ENCODE measurements around the gene MPRIP.
A peak's percentile ranks its signal among the peaks of the same experiment; 100 is the strongest.

MPRIP gene

DNA sequence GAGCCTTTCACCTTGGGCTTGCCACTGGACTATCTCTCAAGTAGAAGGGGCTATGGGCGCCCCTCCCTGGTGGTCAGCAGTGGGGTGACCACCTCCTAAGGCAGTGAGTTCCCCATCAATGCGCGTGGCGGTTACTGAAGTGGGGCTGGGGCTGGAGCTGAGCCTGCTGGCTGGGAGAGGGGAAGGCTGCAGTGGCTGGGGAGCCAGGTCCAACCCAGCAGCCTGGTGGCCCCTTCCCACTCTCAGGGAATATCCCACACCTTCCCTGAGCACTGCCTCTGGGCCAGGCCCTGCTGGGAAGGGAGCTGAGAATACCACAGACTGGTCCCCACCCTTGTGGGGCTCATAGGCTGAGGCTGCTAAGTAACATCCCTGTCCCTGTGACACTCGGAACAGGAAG, 19.8 kb upstream of the MPRIP start:
- Histone ChIP-seq H4K91ac (ENCODE audit: low read depth, low read length) (peak overlapping the region; percentile 95), H2AK5ac (ENCODE audit: low read length) (peak overlapping the region; percentile 65), H3K4me2 (ENCODE audit: low read length) (no peak overlapping the region), H2AFZ (ENCODE audit: insufficient read depth, low read length, poor library complexity) (no peak overlapping the region), H2BK120ac (ENCODE audit: insufficient read depth, low read length, poor library complexity) (peak overlapping the region; percentile 92), H2BK12ac (ENCODE audit: low read length) (peak overlapping the region; percentile 75), H3K9ac (ENCODE audit: low read length) (no peak overlapping the region), H3K4ac (ENCODE audit: low read depth, low read length) (no peak overlapping the region), H3K18ac (ENCODE audit: low read length) (peak overlapping the region; percentile 31), H3K14ac (ENCODE audit: low read length) (peak overlapping the region; percentile 61), H3K4me3 (ENCODE audit: low read depth, low read length) (no peak overlapping the region), H4K12ac (ENCODE audit: low read depth, low read length) (no peak overlapping the region), H3K79me2 (ENCODE audit: control insufficient read depth, insufficient read depth, low read length, poor library complexity) (peaks cover 6% of the 10 kb centered on the region), H4K8ac (ENCODE audit: low read depth, low read length) (no peak overlapping the region), H3K4me1 (ENCODE audit: control insufficient read depth in 1 of 2, insufficient read depth in 2 of 2, low read length in 2 of 2) (peaks cover 54 to 61% of the 10 kb centered on the region in 2 experiments), H3K27ac (ENCODE audit: low read depth, low read length) (no peak overlapping the region), H3K23ac (ENCODE audit: low read length) (no peak overlapping the region), H3K79me1 (ENCODE audit: low read length) (peaks cover 54% of the 10 kb centered on the region), H3K36me3 (ENCODE audit: control insufficient read depth in 1 of 2, insufficient read depth in 2 of 2, low read length in 2 of 2) (no peaks in the 10 kb centered on the region), H2BK5ac (ENCODE audit: low read depth, low read length, poor library complexity) (peak overlapping the region; percentile 29), H3K9me3 (ENCODE audit: insufficient read depth, low read depth, low read length) (no peaks in the 10 kb centered on the region), H3K27me3 (ENCODE audit: insufficient read depth, low read length) (no peaks in the 10 kb centered on the region)
- no CpG with 5 or more reads among the region's 5 CpGs for WGBS (ENCODE audit: extremely low coverage, insufficient coverage, insufficient read length)
- DNase-seq = no peak

DNA sequence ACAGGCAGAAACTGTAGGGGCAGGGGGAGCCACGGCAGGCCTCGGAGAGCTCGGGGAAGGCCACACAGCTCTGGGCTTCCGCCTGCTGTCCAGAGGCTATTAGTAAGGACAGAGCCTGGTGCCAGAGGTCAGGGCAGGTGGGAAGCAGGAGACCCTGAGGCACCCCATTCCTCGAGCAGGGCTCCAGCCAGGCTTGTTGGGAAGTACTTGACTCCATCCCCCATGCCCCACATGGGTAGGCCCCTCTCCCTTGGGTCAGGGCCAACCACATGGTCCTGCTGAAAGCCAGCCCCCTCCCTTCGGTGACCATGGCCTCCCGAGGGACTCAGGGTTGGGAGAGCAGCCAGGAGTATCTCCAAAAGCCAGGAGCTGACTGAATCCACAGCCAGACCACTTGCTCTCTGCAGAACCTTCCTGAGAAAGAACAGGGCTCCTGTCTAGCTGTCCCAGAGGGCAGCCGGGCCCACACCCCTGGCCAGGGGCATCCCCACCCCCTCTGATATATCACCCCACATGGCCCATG, 17.4 kb upstream of the MPRIP start:
- Histone ChIP-seq H3K9ac (ENCODE audit: low read length) (no peak overlapping the region), H3K27me3 (ENCODE audit: insufficient read depth, low read length) (no peaks in the 10 kb centered on the region), H2BK12ac (ENCODE audit: low read length) (peak overlapping the region; percentile 70), H3K36me3 (ENCODE audit: control insufficient read depth in 1 of 2, insufficient read depth in 2 of 2, low read length in 2 of 2) (no peaks in the 10 kb centered on the region), H3K4me1 (ENCODE audit: control insufficient read depth in 1 of 2, insufficient read depth in 2 of 2, low read length in 2 of 2) (peaks cover 51 to 58% of the 10 kb centered on the region in 2 experiments), H4K12ac (ENCODE audit: low read depth, low read length) (no peak overlapping the region), H4K8ac (ENCODE audit: low read depth, low read length) (no peak overlapping the region), H4K91ac (ENCODE audit: low read depth, low read length) (peak overlapping the region; percentile 74), H3K4ac (ENCODE audit: low read depth, low read length) (peak overlapping the region; percentile 22), H3K14ac (ENCODE audit: low read length) (peak overlapping the region; percentile 7), H3K79me2 (ENCODE audit: control insufficient read depth, insufficient read depth, low read length, poor library complexity) (peaks cover 4% of the 10 kb centered on the region), H2BK5ac (ENCODE audit: low read depth, low read length, poor library complexity) (no peak overlapping the region), H3K27ac (ENCODE audit: low read depth, low read length) (no peak overlapping the region), H2AFZ (ENCODE audit: insufficient read depth, low read length, poor library complexity) (no peak overlapping the region), H2BK120ac (ENCODE audit: insufficient read depth, low read length, poor library complexity) (peak overlapping the region; percentile 26), H3K4me3 (ENCODE audit: low read depth, low read length) (no peak overlapping the region), H3K4me2 (ENCODE audit: low read length) (no peak overlapping the region), H3K23ac (ENCODE audit: low read length) (no peak overlapping the region), H3K9me3 (ENCODE audit: insufficient read depth, low read depth, low read length) (no peaks in the 10 kb centered on the region), H3K18ac (ENCODE audit: low read length) (no peak overlapping the region), H2AK5ac (ENCODE audit: low read length) (peak overlapping the region; percentile 80), H3K79me1 (ENCODE audit: low read length) (peaks cover 48% of the 10 kb centered on the region)
- DNase-seq = no peak
- no CpG with 5 or more reads among the region's 8 CpGs for WGBS (ENCODE audit: extremely low coverage, insufficient coverage, insufficient read length)

DNA sequence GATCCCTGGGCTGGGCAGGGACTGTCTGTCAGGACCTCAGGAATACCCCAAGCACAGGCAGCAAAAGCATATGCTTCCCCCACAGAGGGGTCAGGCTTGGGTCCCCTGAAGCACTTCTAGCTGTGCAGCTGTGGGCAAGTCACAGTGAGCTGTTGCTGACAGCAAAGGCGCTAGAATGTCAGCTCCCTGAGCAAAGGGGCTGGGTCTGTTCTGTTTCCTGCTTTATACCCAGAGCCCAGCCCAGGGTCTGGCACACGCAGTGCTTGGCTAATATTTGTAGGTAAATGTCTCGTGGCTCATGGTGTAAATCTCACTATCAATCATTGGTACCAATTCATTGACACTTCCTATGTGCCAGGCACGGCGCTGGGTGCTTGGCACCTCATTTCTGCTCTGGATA, 16.6 kb upstream of the MPRIP start:
- Histone ChIP-seq H3K9ac (ENCODE audit: low read length) (no peak overlapping the region), H3K79me2 (ENCODE audit: control insufficient read depth, insufficient read depth, low read length, poor library complexity) (peaks cover 3% of the 10 kb centered on the region), H3K4me3 (ENCODE audit: low read depth, low read length) (no peak overlapping the region), H2BK12ac (ENCODE audit: low read length) (peak overlapping the region; percentile 44), H4K12ac (ENCODE audit: low read depth, low read length) (no peak overlapping the region), H3K4ac (ENCODE audit: low read depth, low read length) (no peak overlapping the region), H2AK5ac (ENCODE audit: low read length) (peak overlapping the region; percentile 65), H3K18ac (ENCODE audit: low read length) (no peak overlapping the region), H3K27ac (ENCODE audit: low read depth, low read length) (no peak overlapping the region), H2BK5ac (ENCODE audit: low read depth, low read length, poor library complexity) (peak overlapping the region; percentile 15), H3K4me2 (ENCODE audit: low read length) (no peak overlapping the region), H3K9me3 (ENCODE audit: insufficient read depth, low read depth, low read length) (no peaks in the 10 kb centered on the region), H4K91ac (ENCODE audit: low read depth, low read length) (peak overlapping the region; percentile 74), H3K36me3 (ENCODE audit: control insufficient read depth in 1 of 2, insufficient read depth in 2 of 2, low read length in 2 of 2) (no peaks in the 10 kb centered on the region), H3K79me1 (ENCODE audit: low read length) (peaks cover 45% of the 10 kb centered on the region), H3K14ac (ENCODE audit: low read length) (peak overlapping the region; percentile 16), H3K4me1 (ENCODE audit: control insufficient read depth in 1 of 2, insufficient read depth in 2 of 2, low read length in 2 of 2) (peaks cover 52 to 56% of the 10 kb centered on the region in 2 experiments), H2BK120ac (ENCODE audit: insufficient read depth, low read length, poor library complexity) (peak overlapping the region; percentile 26), H3K27me3 (ENCODE audit: insufficient read depth, low read length) (no peaks in the 10 kb centered on the region), H4K8ac (ENCODE audit: low read depth, low read length) (peak overlapping the region; percentile 20), H2AFZ (ENCODE audit: insufficient read depth, low read length, poor library complexity) (no peak overlapping the region), H3K23ac (ENCODE audit: low read length) (no peak overlapping the region)
- no peak for DNase-seq
- WGBS (ENCODE audit: extremely low coverage, insufficient coverage, insufficient read length) = no CpG with 5 or more reads among the region's 5 CpGs

DNA sequence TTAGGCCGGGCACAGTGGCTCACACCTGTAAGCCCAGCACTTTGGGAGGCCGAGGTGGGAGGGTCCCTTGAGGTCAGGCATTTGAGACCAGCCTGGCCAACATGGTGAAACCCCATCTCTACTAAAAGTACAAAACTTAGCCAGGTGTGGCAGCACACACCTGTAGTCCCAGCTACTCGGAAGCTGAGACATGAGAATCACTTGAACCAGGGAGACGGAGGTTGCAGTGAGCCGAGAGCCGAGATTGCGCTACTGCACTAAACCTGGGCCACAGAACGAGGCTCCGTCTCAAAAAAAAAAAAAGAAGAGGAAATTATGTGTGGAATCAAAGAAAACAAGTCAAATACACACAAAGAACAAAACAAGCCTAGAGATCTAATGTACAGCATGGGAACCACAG, 16.1 kb upstream of the MPRIP start:
- H3K14ac ChIP-seq (ENCODE audit: low read length) = no peak overlapping the region
- no peak overlapping the region for H3K9ac ChIP-seq (ENCODE audit: low read length)
- H3K36me3 ChIP-seq (ENCODE audit: control insufficient read depth in 1 of 2, insufficient read depth in 2 of 2, low read length in 2 of 2) = no peaks in the 10 kb centered on the region
- no peak overlapping the region for H4K91ac ChIP-seq (ENCODE audit: low read depth, low read length)
- H2AFZ ChIP-seq (ENCODE audit: insufficient read depth, low read length, poor library complexity) = no peak overlapping the region
- no peaks in the 10 kb centered on the region for H3K9me3 ChIP-seq (ENCODE audit: insufficient read depth, low read depth, low read length)
- no peak for DNase-seq
- no peak overlapping the region for H3K23ac ChIP-seq (ENCODE audit: low read length)
- H3K79me2 ChIP-seq (ENCODE audit: control insufficient read depth, insufficient read depth, low read length, poor library complexity) = no peaks in the 10 kb centered on the region
- no peak overlapping the region for H3K4ac ChIP-seq (ENCODE audit: low read depth, low read length)
- no peak overlapping the region for H2BK12ac ChIP-seq (ENCODE audit: low read length)
- H3K27ac ChIP-seq (ENCODE audit: low read depth, low read length) = no peak overlapping the region
- H2BK5ac ChIP-seq (ENCODE audit: low read depth, low read length, poor library complexity) = no peak overlapping the region
- no CpG with 5 or more reads among the region's 9 CpGs for WGBS (ENCODE audit: extremely low coverage, insufficient coverage, insufficient read length)
- H3K27me3 ChIP-seq (ENCODE audit: insufficient read depth, low read length) = no peaks in the 10 kb centered on the region
- no peak overlapping the region for H3K18ac ChIP-seq (ENCODE audit: low read length)
- H3K4me3 ChIP-seq (ENCODE audit: low read depth, low read length) = no peak overlapping the region
- peaks cover 43% of the 10 kb centered on the region for H3K79me1 ChIP-seq (ENCODE audit: low read length)
- no peak overlapping the region for H2BK120ac ChIP-seq (ENCODE audit: insufficient read depth, low read length, poor library complexity)
- no peak overlapping the region for H2AK5ac ChIP-seq (ENCODE audit: low read length)
- H3K4me1 ChIP-seq (ENCODE audit: control insufficient read depth in 1 of 2, insufficient read depth in 2 of 2, low read length in 2 of 2) = peaks cover 50 to 54% of the 10 kb centered on the region in 2 experiments
- no peak overlapping the region for H4K8ac ChIP-seq (ENCODE audit: low read depth, low read length)
- H4K12ac ChIP-seq (ENCODE audit: low read depth, low read length) = no peak overlapping the region
- H3K4me2 ChIP-seq (ENCODE audit: low read length) = no peak overlapping the region

Measured in trophoblast cell (in vitro differentiated cells and primary cell).